ENCODE data around the gene BIVM. TPM values are rescaled to one million over a fixed set of nuclear protein-coding genes. Genes with fewer than 3 reads are reported as not detected.
"Not testable (repeated sequence)": the region's sequence is repeated elsewhere in the genome, so short reads cannot be mapped to it uniquely, and the experiment has no call there.

Gene BIVM
- 31.6 and 31.8 TPM in 2 replicates for total RNA-seq (2014; rRNA removed; shearing (Covaris generic))

GRCh38 chr13:102798581-102799425, at the start of gene BIVM, which contains the start of gene POGLUT2:
BIVM (plus strand) TSS chr13:102799119; CDS start chr13:102807268, 8,149 bp downstream.
POGLUT2 (minus strand) TSS chr13:102798976; CDS start chr13:102798670, 306 bp downstream.
- DNase-seq (ENCODE audit: low spot score), result peak; percentile 93

GRCh38 chr13:102751886-102752285, 47.0 kb upstream of the BIVM start:
- no peak for DNase-seq (ENCODE audit: low spot score)

- no peak for DNase-seq (ENCODE audit: low spot score)
These were observed 41.9 kb upstream of the BIVM start for GRCh38 chr13:102757006-102757405.

GRCh38 chr13:102758842-102759241, 40.1 kb upstream of the BIVM start:
- no peak for DNase-seq (ENCODE audit: low spot score)

- DNase-seq (ENCODE audit: low spot score), result no peak
These were observed 37.8 kb upstream of the BIVM start for GRCh38 chr13:102761071-102761470.

- no peak for DNase-seq (ENCODE audit: low spot score)
These were observed 35.2 kb upstream of the BIVM start for GRCh38 chr13:102763741-102764140.

GRCh38 chr13:102768909-102769308, 30.0 kb upstream of the BIVM start:
- DNase-seq (ENCODE audit: low spot score), result no peak

- no peak for DNase-seq (ENCODE audit: low spot score)
These were observed 29.2 kb upstream of the BIVM start for GRCh38 chr13:102769679-102770078.

GRCh38 chr13:102770435-102770834, 28.5 kb upstream of the BIVM start:
- no peak for DNase-seq (ENCODE audit: low spot score)

- DNase-seq (ENCODE audit: low spot score), result no peak
These were observed 27.4 kb upstream of the BIVM start for GRCh38 chr13:102771298-102772041.

- no peak for DNase-seq (ENCODE audit: low spot score)
These were observed 26.9 kb upstream of the BIVM start for GRCh38 chr13:102772042-102772425.

- peak; percentile 66 for DNase-seq (ENCODE audit: low spot score)
These were observed 25.3 kb upstream of the BIVM start, which contains the start of gene TEX30 for GRCh38 chr13:102773441-102774213. TEX30 (minus strand) TSS chr13:102773786; CDS start chr13:102770026, 3,760 bp downstream.

- no peak for DNase-seq (ENCODE audit: low spot score)
These were observed 24.7 kb upstream of the BIVM start for GRCh38 chr13:102774214-102774568.

- peak; percentile 11 for DNase-seq (ENCODE audit: low spot score)
These were observed 24.1 kb upstream of the BIVM start for GRCh38 chr13:102774591-102775520.

- no peak for DNase-seq (ENCODE audit: low spot score)
These were observed 22.6 kb upstream of the BIVM start for GRCh38 chr13:102776271-102776670.

GRCh38 chr13:102777736-102778135, 21.2 kb upstream of the BIVM start:
- DNase-seq (ENCODE audit: low spot score), result no peak

- DNase-seq (ENCODE audit: low spot score), result peak; percentile 18
These were observed 19.3 kb upstream of the BIVM start for GRCh38 chr13:102779436-102780159.

- DNase-seq (ENCODE audit: low spot score), result not testable (repeated sequence)
These were observed 18.3 kb upstream of the BIVM start for GRCh38 chr13:102780656-102781055.

GRCh38 chr13:102781591-102781990, 17.3 kb upstream of the BIVM start:
- DNase-seq (ENCODE audit: low spot score), result no peak

GRCh38 chr13:102784483-102784882, 14.4 kb upstream of the BIVM start:
- DNase-seq (ENCODE audit: low spot score), result no peak

Measured in A172 (cell line).